Measurements from ENCODE around the gene ARFGEF3.
"Not testable (repeated sequence)": the region's sequence is repeated elsewhere in the genome, so short reads cannot be mapped to it uniquely, and the experiment has no call there.

The ARFGEF3 gene, protein sequence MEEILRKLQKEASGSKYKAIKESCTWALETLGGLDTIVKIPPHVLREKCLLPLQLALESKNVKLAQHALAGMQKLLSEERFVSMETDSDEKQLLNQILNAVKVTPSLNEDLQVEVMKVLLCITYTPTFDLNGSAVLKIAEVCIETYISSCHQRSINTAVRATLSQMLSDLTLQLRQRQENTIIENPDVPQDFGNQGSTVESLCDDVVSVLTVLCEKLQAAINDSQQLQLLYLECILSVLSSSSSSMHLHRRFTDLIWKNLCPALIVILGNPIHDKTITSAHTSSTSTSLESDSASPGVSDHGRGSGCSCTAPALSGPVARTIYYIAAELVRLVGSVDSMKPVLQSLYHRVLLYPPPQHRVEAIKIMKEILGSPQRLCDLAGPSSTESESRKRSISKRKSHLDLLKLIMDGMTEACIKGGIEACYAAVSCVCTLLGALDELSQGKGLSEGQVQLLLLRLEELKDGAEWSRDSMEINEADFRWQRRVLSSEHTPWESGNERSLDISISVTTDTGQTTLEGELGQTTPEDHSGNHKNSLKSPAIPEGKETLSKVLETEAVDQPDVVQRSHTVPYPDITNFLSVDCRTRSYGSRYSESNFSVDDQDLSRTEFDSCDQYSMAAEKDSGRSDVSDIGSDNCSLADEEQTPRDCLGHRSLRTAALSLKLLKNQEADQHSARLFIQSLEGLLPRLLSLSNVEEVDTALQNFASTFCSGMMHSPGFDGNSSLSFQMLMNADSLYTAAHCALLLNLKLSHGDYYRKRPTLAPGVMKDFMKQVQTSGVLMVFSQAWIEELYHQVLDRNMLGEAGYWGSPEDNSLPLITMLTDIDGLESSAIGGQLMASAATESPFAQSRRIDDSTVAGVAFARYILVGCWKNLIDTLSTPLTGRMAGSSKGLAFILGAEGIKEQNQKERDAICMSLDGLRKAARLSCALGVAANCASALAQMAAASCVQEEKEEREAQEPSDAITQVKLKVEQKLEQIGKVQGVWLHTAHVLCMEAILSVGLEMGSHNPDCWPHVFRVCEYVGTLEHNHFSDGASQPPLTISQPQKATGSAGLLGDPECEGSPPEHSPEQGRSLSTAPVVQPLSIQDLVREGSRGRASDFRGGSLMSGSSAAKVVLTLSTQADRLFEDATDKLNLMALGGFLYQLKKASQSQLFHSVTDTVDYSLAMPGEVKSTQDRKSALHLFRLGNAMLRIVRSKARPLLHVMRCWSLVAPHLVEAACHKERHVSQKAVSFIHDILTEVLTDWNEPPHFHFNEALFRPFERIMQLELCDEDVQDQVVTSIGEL (N-terminal part only)

GRCh38 chr6:138161338-138162110 lies at the start of gene ARFGEF3:
Gene ARFGEF3 (plus strand): TSS chr6:138161939. CDS start chr6:138162087, 148 bp downstream.
- no peak for DNase-seq
- no peak for TF ChIP-seq GATA1 (IDR thresholded peaks at IDR 0.05; ENCODE audit: low read depth, low read length)
- no peak for TF ChIP-seq POLR2A (IDR thresholded peaks at IDR 0.05; ENCODE audit: low read length)

DNA sequence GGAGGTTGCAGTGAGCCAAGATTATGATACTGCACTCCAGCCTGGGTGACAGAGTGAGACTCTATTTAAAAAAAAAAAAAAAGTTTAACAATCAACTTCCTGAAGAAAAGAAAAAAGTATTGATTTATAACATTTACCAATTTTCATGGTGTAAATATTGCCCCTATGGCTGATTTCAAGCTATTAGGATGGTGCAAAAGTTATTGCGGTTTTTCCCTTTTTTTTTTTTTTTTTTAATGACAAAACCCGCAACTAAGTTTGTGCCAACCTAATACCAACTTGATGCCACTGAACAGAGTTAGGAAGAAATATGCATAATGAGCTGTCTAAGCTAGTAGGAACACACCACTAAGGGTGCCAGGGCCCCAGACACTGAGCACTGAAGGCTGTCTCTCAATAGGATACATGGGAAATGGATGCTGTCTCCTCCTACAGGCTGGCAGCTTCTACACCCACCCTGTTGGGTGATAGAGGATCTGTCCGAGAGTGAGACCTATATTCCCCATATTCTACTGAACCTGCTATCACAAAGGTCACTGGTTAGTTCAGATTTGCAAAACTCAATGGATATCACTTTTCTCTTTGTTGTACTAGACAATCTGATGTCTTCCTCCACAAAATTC lies 48.0 kb upstream of the ARFGEF3 start:
- TF ChIP-seq POLR2A (IDR thresholded peaks at IDR 0.05; ENCODE audit: low read length) (no peak), GATA1 (IDR thresholded peaks at IDR 0.05; ENCODE audit: low read depth, low read length) (no peak)
- DNase-seq, result no peak

DNA sequence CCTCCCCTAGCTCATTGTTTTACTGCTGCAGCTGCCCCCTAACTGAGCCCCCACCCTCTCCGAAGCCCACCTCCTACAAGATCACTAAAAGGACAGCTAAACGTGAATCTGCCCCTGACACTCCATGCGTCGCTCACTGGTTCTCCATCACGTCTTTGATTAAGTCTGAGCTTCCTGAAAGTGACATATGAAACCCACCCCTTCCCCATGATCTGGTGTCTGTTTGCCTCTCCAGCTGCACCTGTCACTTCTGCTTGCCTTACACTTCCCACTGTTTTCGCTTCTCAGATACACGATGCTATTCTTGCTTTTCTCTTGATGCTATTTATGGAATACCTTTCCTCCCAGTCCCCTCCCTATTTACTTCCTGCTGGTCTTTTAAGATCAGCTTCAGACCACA lies 46.5 kb upstream of the ARFGEF3 start:
- no peak for DNase-seq

DNA sequence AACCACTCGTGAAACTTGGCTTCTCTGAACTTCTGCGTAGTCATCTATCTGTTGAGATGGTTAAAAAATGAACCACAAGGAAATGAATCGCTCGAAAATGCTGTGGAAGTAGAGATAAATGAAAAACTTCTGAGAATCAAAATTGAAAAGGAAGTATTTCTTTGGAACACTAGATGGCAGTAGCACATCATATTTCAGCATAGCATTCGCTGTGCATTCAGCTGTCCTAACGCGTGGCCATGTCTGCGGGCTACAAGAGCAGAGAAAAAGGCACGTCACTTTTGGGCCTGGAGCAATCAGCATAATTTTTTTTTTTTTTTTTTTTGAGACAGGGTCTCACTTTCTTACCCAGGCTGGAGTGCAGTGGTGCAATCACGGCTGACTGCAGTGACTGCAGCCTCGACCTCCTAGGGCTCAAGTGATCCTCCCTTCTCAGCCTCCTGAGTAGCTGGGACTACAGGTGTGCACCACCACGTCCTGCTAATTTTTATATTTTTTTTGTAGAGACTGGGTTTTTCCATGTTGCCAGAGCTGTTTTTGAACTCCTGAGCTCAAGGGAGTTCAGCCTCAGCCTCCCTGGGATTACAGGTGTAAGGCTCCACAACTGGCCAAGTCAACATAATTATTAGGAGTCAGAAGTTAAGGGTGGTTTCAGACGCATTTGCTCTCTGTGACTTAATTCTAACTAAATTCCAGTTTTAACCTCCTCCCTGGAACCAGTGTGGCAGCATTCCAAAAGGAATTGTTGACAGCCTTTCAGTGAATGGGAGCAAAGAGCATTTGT lies 45.7 kb upstream of the ARFGEF3 start:
- peak; percentile 60 to 75 for DNase-seq
- TF ChIP-seq GATA1 (IDR thresholded peaks at IDR 0.05; ENCODE audit: low read depth, low read length) (no peak), POLR2A (IDR thresholded peaks at IDR 0.05; ENCODE audit: low read length) (no peak)

More for the DNA sequence above, 46.5 kb upstream of the ARFGEF3 start:
- TF ChIP-seq GATA1 (IDR thresholded peaks at IDR 0.05; ENCODE audit: low read depth, low read length), result no peak

DNA sequence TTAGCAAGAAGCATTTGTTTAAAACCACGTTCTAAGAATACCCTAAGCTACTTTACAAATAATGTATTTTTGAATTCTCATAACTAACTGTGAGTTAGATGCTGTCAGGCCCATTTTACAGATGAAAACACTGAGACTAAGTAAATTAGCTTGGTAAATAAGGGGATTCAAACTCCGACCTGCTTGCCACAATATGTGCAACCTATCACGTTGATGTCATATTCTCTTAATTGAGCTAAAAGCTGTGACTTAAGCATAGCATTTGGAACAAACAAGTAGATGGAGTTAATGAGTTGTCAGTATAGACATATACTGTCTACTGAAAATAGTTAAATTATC lies 45.1 kb upstream of the ARFGEF3 start:
- no peak for DNase-seq
- TF ChIP-seq GATA1 (IDR thresholded peaks at IDR 0.05; ENCODE audit: low read depth, low read length) (no peak), POLR2A (IDR thresholded peaks at IDR 0.05; ENCODE audit: low read length) (no peak)

DNA sequence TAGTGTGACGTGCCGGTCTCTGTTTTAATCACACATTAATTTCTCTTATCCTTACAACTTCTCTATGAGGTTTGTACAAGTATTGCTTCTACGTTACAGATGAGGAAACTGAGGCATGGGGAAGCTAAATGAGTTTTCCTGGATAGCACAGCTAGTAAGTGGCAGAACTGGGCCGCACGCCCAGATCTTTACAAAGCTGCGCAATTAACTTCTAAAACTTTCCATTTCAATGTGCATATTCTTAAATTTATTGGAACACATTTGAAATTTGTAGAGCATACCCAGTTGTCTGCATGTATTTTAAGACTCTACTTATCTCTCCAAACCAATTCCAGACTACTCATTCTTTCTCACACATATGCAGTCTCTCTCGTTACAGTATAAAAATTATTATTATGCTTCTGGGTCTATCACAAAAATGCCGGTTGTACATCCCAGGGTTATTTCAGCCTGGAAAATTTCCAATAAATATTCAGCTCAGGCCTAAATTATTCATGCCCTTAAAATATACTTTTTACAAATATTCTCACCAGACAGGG lies 44.3 kb upstream of the ARFGEF3 start:
- TF ChIP-seq GATA1 (IDR thresholded peaks at IDR 0.05; ENCODE audit: low read depth, low read length) (no peak), POLR2A (IDR thresholded peaks at IDR 0.05; ENCODE audit: low read length) (no peak)
- no peak for DNase-seq

DNA sequence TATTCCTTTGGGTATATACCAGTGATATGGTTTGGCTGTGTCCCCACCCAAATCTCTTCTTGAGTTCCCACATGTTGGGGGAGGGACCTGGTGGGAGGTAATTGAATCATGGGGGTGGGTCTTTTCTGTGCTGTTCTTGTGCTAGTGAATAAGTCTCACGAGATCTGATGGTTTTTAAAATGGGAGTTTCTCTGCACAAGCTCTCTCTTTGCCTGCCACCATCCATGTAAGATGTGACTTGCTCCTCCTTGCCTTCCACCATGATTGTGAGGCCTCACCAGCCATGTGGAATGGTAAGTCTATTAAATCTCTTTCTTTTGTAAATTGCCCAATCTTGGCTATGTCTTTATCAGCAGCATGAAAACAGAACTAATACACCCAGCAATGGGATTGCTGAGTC lies 42.5 kb upstream of the ARFGEF3 start:
- DNase-seq, result not testable (repeated sequence)

- TF ChIP-seq GATA1 (IDR thresholded peaks at IDR 0.05; ENCODE audit: low read depth, low read length), result no peak
- no peak for TF ChIP-seq POLR2A (IDR thresholded peaks at IDR 0.05; ENCODE audit: low read length)
- DNase-seq, result no peak
Measured at GRCh38 chr6:138119976-138120375, 41.8 kb upstream of the ARFGEF3 start.

- no peak for DNase-seq
- TF ChIP-seq GATA1 (IDR thresholded peaks at IDR 0.05; ENCODE audit: low read depth, low read length), result no peak
- no peak for TF ChIP-seq POLR2A (IDR thresholded peaks at IDR 0.05; ENCODE audit: low read length)
Measured at GRCh38 chr6:138124096-138124495, 37.6 kb upstream of the ARFGEF3 start.

- no peak for TF ChIP-seq GATA1 (IDR thresholded peaks at IDR 0.05; ENCODE audit: low read depth, low read length)
- TF ChIP-seq POLR2A (IDR thresholded peaks at IDR 0.05; ENCODE audit: low read length), result no peak
Measured at GRCh38 chr6:138128096-138128495, 33.6 kb upstream of the ARFGEF3 start.

GRCh38 chr6:138129190-138129589 lies 32.5 kb upstream of the ARFGEF3 start:
- DNase-seq, result no peak
- TF ChIP-seq GATA1 (IDR thresholded peaks at IDR 0.05; ENCODE audit: low read depth, low read length) (no peak), POLR2A (IDR thresholded peaks at IDR 0.05; ENCODE audit: low read length) (no peak)

More at GRCh38 chr6:138128096-138128495, 33.6 kb upstream of the ARFGEF3 start:
- no peak for DNase-seq

- no peak for DNase-seq
- TF ChIP-seq GATA1 (IDR thresholded peaks at IDR 0.05; ENCODE audit: low read depth, low read length), result no peak
- no peak for TF ChIP-seq POLR2A (IDR thresholded peaks at IDR 0.05; ENCODE audit: low read length)
Measured at GRCh38 chr6:138142806-138143205, 18.9 kb upstream of the ARFGEF3 start.
